ENCODE results near the gene BICDL2. TPM values are rescaled to one million over a fixed set of nuclear protein-coding genes. Genes with fewer than 3 reads are reported as not detected.
"Not testable (repeated sequence)": the region's sequence is repeated elsewhere in the genome, so short reads cannot be mapped to it uniquely, and the experiment has no call there.

BICDL2 gene
- total RNA-seq, 4 donors from 2014 or later: 0.19 to 0.42 TPM; not detected in 2

- H3K4me3 ChIP-seq: no peak overlapping the region
- peaks cover 0 to 10% (median 0%) of the 10 kb centered on the region in 4 donors for H3K27me3 ChIP-seq
- H3K27ac ChIP-seq (replicated peaks in 1 of 4): no peak overlapping the region
- no peaks in the 10 kb centered on the region for H3K9me3 ChIP-seq
- H3K4me1 ChIP-seq: peaks cover 0 to 13% (median 4%) of the 10 kb centered on the region in 4 donors
- WGBS: 88% methylated on average over 7 of the region's 7 CpGs
- peaks cover 0 to 25% (median 2%) of the 10 kb centered on the region in 4 donors for H3K36me3 ChIP-seq
- intact Hi-C loops (cut with DNase I): no loop called here
- DNase-seq (ENCODE audit: extremely low spot score): no peak
- TF ChIP-seq EP300 (IDR thresholded peaks at IDR 0.05) (no peak), CTCF (IDR thresholded peaks at IDR 0.05) (no peak), POLR2A (IDR thresholded peaks at IDR 0.05; ENCODE audit: low read depth) (no peak), POLR2AphosphoS5 (IDR thresholded peaks at IDR 0.05) (no peak)
Observed at GRCh38 chr16:3073448-3073847, 36.7 kb upstream of the BICDL2 start.

- H3K36me3 ChIP-seq: peaks cover 0 to 28% (median 2%) of the 10 kb centered on the region in 4 donors
Observed at GRCh38 chr16:3072576-3073263, 36.0 kb upstream of the BICDL2 start.

GRCh38 chr16:3072148-3072547 is 35.4 kb upstream of the BICDL2 start:
- WGBS: 81% methylated on average over 4 of the region's 4 CpGs
- peaks cover 0 to 25% (median 2%) of the 10 kb centered on the region in 4 donors for H3K36me3 ChIP-seq
- intact Hi-C loops (cut with DNase I): not testable (repeated sequence)

More at GRCh38 chr16:3072576-3073263, 36.0 kb upstream of the BICDL2 start:
- DNase-seq (ENCODE audit: extremely low spot score); H3K27me3 ChIP-seq; H3K27ac ChIP-seq (replicated peaks in 1 of 4); H3K4me3 ChIP-seq; H3K9me3 ChIP-seq; intact Hi-C loops (cut with DNase I): not testable (repeated sequence)
- peaks cover 0 to 13% (median 4%) of the 10 kb centered on the region in 4 donors for H3K4me1 ChIP-seq
- 50% methylated on average over 3 of the region's 18 CpGs for WGBS

GRCh38 chr16:3071655-3072054 is 34.9 kb upstream of the BICDL2 start:
- peaks cover 1 to 16% (median 4%) of the 10 kb centered on the region in 4 donors for H3K4me1 ChIP-seq
- 91% methylated on average over 7 of the region's 7 CpGs for WGBS
- TF ChIP-seq CTCF (IDR thresholded peaks at IDR 0.05): no peak
- TF ChIP-seq POLR2AphosphoS5 (IDR thresholded peaks at IDR 0.05): no peak
- TF ChIP-seq EP300 (IDR thresholded peaks at IDR 0.05): no peak
- no peak for TF ChIP-seq POLR2A (IDR thresholded peaks at IDR 0.05; ENCODE audit: low read depth)

More at GRCh38 chr16:3072148-3072547, 35.4 kb upstream of the BICDL2 start:
- H3K27ac ChIP-seq (replicated peaks in 1 of 4); H3K4me3 ChIP-seq; H3K27me3 ChIP-seq; DNase-seq (ENCODE audit: extremely low spot score); H3K9me3 ChIP-seq: not testable (repeated sequence)
- peaks cover 0 to 13% (median 4%) of the 10 kb centered on the region in 4 donors for H3K4me1 ChIP-seq

GRCh38 chr16:3070608-3071111 is 33.9 kb upstream of the BICDL2 start:
- 92% methylated on average over 8 of the region's 9 CpGs for WGBS
- DNase-seq (ENCODE audit: extremely low spot score): no peak
- TF ChIP-seq POLR2AphosphoS5 (IDR thresholded peaks at IDR 0.05) (no peak), CTCF (IDR thresholded peaks at IDR 0.05) (no peak), POLR2A (IDR thresholded peaks at IDR 0.05; ENCODE audit: low read depth) (no peak), EP300 (IDR thresholded peaks at IDR 0.05) (no peak)

More at GRCh38 chr16:3071655-3072054, 34.9 kb upstream of the BICDL2 start:
- DNase-seq (ENCODE audit: extremely low spot score): no peak
- Histone ChIP-seq H3K27me3 (peaks cover 0 to 10% (median 0%) of the 10 kb centered on the region in 4 donors), H3K9me3 (no peaks in the 10 kb centered on the region), H3K36me3 (peaks cover 0 to 21% (median 2%) of the 10 kb centered on the region in 4 donors), H3K4me3 (no peak overlapping the region), H3K27ac (replicated peaks in 1 of 4) (no peak overlapping the region)
- intact Hi-C loops (cut with DNase I): no loop called here

GRCh38 chr16:3069146-3069545 is 32.4 kb upstream of the BICDL2 start:
- DNase-seq (ENCODE audit: extremely low spot score); H3K9me3 ChIP-seq; H3K4me3 ChIP-seq; intact Hi-C loops (cut with DNase I); H3K27me3 ChIP-seq; H3K27ac ChIP-seq (replicated peaks in 1 of 4): not testable (repeated sequence)
- WGBS: 82% methylated on average over 10 of the region's 11 CpGs
- Histone ChIP-seq H3K4me1 (peaks cover 8 to 27% (median 24%) of the 10 kb centered on the region in 4 donors), H3K36me3 (peaks cover 0 to 21% (median 2%) of the 10 kb centered on the region in 4 donors)

More at GRCh38 chr16:3070608-3071111, 33.9 kb upstream of the BICDL2 start:
- no peak overlapping the region for H3K4me3 ChIP-seq
- peaks cover 0 to 21% (median 2%) of the 10 kb centered on the region in 4 donors for H3K36me3 ChIP-seq
- H3K4me1 ChIP-seq: peaks cover 3 to 22% (median 13%) of the 10 kb centered on the region in 4 donors
- no peak overlapping the region for H3K27ac ChIP-seq (replicated peaks in 1 of 4)
- H3K9me3 ChIP-seq: no peaks in the 10 kb centered on the region
- intact Hi-C loops (cut with DNase I): no loop called here
- peaks cover 0 to 10% (median 0%) of the 10 kb centered on the region in 4 donors for H3K27me3 ChIP-seq

All from esophagus muscularis mucosa (tissue), 4 donors.